ENCODE data around the gene ARHGAP22. TPM values are rescaled to one million over a fixed set of nuclear protein-coding genes. Genes with fewer than 3 reads are reported as not detected.

The ARHGAP22 gene
- total RNA-seq, 4 donors from 2014 or later = 0.26 to 3.6 (median 3.0) TPM; not detected in 1

DNA sequence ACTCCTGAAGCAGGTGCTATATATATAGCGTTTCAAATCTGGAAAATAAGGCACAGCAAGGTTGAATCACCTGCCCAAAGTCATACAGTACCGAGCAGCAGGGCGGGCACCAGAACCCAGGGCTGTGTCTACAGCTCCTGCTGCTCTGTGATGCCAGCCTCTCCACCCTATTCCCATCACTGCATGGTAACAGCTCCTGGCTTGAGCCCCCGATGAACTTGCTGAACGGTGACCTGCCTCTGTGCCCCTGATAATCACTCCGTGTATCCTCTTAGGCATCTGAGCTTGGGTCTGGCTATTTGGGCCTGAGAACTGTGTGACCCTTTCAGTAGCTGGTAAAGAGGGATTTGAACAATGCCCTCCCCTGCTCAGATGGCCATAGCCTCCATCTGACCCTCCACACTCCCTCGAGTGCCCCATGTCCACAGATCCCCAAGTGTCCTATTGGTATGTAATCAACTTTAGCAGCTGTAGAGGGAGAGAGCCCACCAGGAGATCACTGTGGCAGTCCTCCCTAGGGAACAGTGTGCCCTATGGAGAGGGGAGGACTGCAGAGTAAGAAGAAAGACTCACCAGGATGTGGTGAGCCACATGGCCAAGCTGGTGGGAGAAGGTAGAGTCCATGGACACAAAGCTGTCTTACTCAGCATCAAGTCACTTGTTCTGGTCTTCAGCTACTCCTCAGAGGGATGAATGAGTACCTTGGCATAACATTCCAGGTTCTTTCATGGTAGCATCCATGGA lies 1.1 kb upstream of the ARHGAP22 start:
- intact Hi-C loops (cut with DNase I; ENCODE audit: low total_unique reads) = no loop called here
- H3K9me3 ChIP-seq = no peaks in the 10 kb centered on the region
- no peaks in the 10 kb centered on the region for H3K27me3 ChIP-seq
- no peak for TF ChIP-seq CTCF (IDR thresholded peaks at IDR 0.05)
- no peak for TF ChIP-seq POLR2A (IDR thresholded peaks at IDR 0.05)
- no peaks in the 10 kb centered on the region for H3K36me3 ChIP-seq
- H3K4me3 ChIP-seq = no peak overlapping the region
- H3K27ac ChIP-seq = no peak overlapping the region
- DNase-seq = no peak
- no peaks in the 10 kb centered on the region for H3K4me1 ChIP-seq

GRCh38 chr10:48604039-48604990 lies 558 bp downstream of the ARHGAP22 start:
- peak in 1 of 2 donors; percentile 25 for DNase-seq
- H3K4me3 ChIP-seq = peak overlapping the region; percentile 25 to 40
- H3K27me3 ChIP-seq = no peaks in the 10 kb centered on the region
- intact Hi-C loops (cut with DNase I; ENCODE audit: low total_unique reads) = no loop called here
- no peaks in the 10 kb centered on the region for H3K9me3 ChIP-seq
- H3K27ac ChIP-seq = no peak overlapping the region
- no peaks in the 10 kb centered on the region for H3K4me1 ChIP-seq
- no peaks in the 10 kb centered on the region for H3K36me3 ChIP-seq
- TF ChIP-seq CTCF (IDR thresholded peaks at IDR 0.05) = no peak
- TF ChIP-seq POLR2A (IDR thresholded peaks at IDR 0.05) = no peak

GRCh38 chr10:48603421-48604038 lies 1.3 kb downstream of the ARHGAP22 start:
- TF ChIP-seq POLR2A (IDR thresholded peaks at IDR 0.05) (no peak), CTCF (IDR thresholded peaks at IDR 0.05) (no peak)
- DNase-seq = no peak
- no peak overlapping the region for H3K27ac ChIP-seq
- no peaks in the 10 kb centered on the region for H3K4me1 ChIP-seq
- H3K9me3 ChIP-seq = no peaks in the 10 kb centered on the region
- H3K4me3 ChIP-seq = no peak overlapping the region
- intact Hi-C loops (cut with DNase I; ENCODE audit: low total_unique reads) = no loop called here
- H3K36me3 ChIP-seq = no peaks in the 10 kb centered on the region
- H3K27me3 ChIP-seq = no peaks in the 10 kb centered on the region

- intact Hi-C loops (cut with DNase I; ENCODE audit: low total_unique reads) = no loop called here
Observed at GRCh38 chr10:48602401-48603135, 2.3 kb downstream of the ARHGAP22 start.

More at GRCh38 chr10:48602401-48603135, 2.3 kb downstream of the ARHGAP22 start:
- H3K4me1 ChIP-seq = no peaks in the 10 kb centered on the region
- no peak overlapping the region for H3K4me3 ChIP-seq
- H3K27ac ChIP-seq = no peak overlapping the region
- H3K27me3 ChIP-seq = no peaks in the 10 kb centered on the region
- H3K36me3 ChIP-seq = no peaks in the 10 kb centered on the region
- TF ChIP-seq CTCF (IDR thresholded peaks at IDR 0.05) (no peak), POLR2A (IDR thresholded peaks at IDR 0.05) (no peak)
- H3K9me3 ChIP-seq = no peaks in the 10 kb centered on the region
- DNase-seq = no peak
